COLO829 (cell line): ENCODE measurements around the gene CDH4.
A peak's percentile ranks its signal among the peaks of the same experiment; 100 is the strongest.

Source experiments
- DNase-seq: peaks from one replicate; pipeline ENCODE4 v3.0.0; 2012; ENCODE audit warnings: low spot score

CDH4 gene

GRCh38 chr20:61537239-61538182 is 285.4 kb downstream of the CDH4 start:
- no peak for DNase-seq

- no peak for DNase-seq
Observed at GRCh38 chr20:61538183-61538942, 286.3 kb downstream of the CDH4 start.

GRCh38 chr20:61538943-61539265 is 286.8 kb downstream of the CDH4 start:
- no peak for DNase-seq

GRCh38 chr20:61539706-61540360 is 287.8 kb downstream of the CDH4 start:
- DNase-seq, result no peak

GRCh38 chr20:61541537-61541936 is 289.5 kb downstream of the CDH4 start:
- DNase-seq, result no peak

- DNase-seq, result no peak
Observed at GRCh38 chr20:61543086-61543485, 291.0 kb downstream of the CDH4 start.

- no peak for DNase-seq
Observed at GRCh38 chr20:61543931-61544745, 292.1 kb downstream of the CDH4 start.

GRCh38 chr20:61544910-61545889 is 293.1 kb downstream of the CDH4 start:
- DNase-seq, result no peak

- no peak for DNase-seq
Observed at GRCh38 chr20:61546641-61547040, 294.6 kb downstream of the CDH4 start.

GRCh38 chr20:61548069-61548468 is 296.0 kb downstream of the CDH4 start:
- DNase-seq, result no peak

GRCh38 chr20:61549865-61550264 is 297.8 kb downstream of the CDH4 start:
- DNase-seq, result no peak

GRCh38 chr20:61551401-61551800 is 299.3 kb downstream of the CDH4 start:
- no peak for DNase-seq

- DNase-seq, result no peak
Observed at GRCh38 chr20:61554617-61555016, 302.6 kb downstream of the CDH4 start.

GRCh38 chr20:61555566-61555965 is 303.5 kb downstream of the CDH4 start:
- no peak for DNase-seq

GRCh38 chr20:61556111-61556510 is 304.1 kb downstream of the CDH4 start:
- DNase-seq, result peak; percentile 47

- DNase-seq, result no peak
Observed at GRCh38 chr20:61556673-61557072, 304.6 kb downstream of the CDH4 start.

GRCh38 chr20:61557621-61558020 is 305.6 kb downstream of the CDH4 start:
- DNase-seq, result no peak

- no peak for DNase-seq
Observed at GRCh38 chr20:61558726-61559125, 306.7 kb downstream of the CDH4 start.

GRCh38 chr20:61559706-61560315 is 307.8 kb downstream of the CDH4 start:
- DNase-seq, result no peak

GRCh38 chr20:61560361-61560853 is 308.3 kb downstream of the CDH4 start:
- no peak for DNase-seq
